Adrenal gland (tissue), 12 donors: ENCODE results near the gene APOL5. TPM values are rescaled to one million over a fixed set of nuclear protein-coding genes. Genes with fewer than 3 reads are reported as not detected.
A peak's percentile ranks its signal among the peaks of the same experiment; 100 is the strongest.

Experiments
- DNase-seq, 7 donors: peaks; one replicate each; pipeline ENCODE4 v3.0.0-alpha.2; 2019 to 2020
- H3K27ac ChIP-seq, 5 donors: fragments of 200-600 bp; sonication (generic) in 4 of 5; 1 replicate in 3 of 5; 2 replicates in 2 of 5; pipeline versions ENCODE4 v1.5.1 to v1.8.0; 2016 to 2020; ENCODE audit warnings: mild to moderate bottlenecking in 1 of 5
- H3K27me3 ChIP-seq: fragments of 200-600 bp; 2 replicates; pipeline ENCODE4 v1.8.0; 2021
- H3K36me3 ChIP-seq, 2 donors: fragments of 200-600 bp; replicated peaks in 1 of 2; 1 replicate in 1 of 2; 2 replicates in 1 of 2; pipeline versions ENCODE4 v1.5.1 to v1.8.0; 2018 to 2022
- H3K4me1 ChIP-seq, 2 donors: fragments of 200-600 bp; replicated peaks in 1 of 2; 1 replicate in 1 of 2; 2 replicates in 1 of 2; pipeline versions ENCODE4 v1.5.1 to v1.8.0; 2018 to 2021
- H3K4me3 ChIP-seq, 4 donors: fragments of 200-600 bp; sonication (generic) in 3 of 4; one replicate each; pipeline ENCODE4 v1.5.1; 2016 to 2018
- H3K9me3 ChIP-seq, 3 donors: fragments of 200-600 bp; sonication (generic) in 1 of 3; replicated peaks in 1 of 3; 1 replicate in 2 of 3; 2 replicates in 1 of 3; pipeline versions ENCODE4 v1.5.1 to v1.8.0; 2016 to 2021
- CTCF ChIP-seq, 6 experiments: fragments of 450-650 bp in 4 of 6; fragments of 200-600 bp in 2 of 6; sonication (generic) in 1 of 6; IDR thresholded peaks; 1 replicate in 5 of 6; 2 replicates in 1 of 6; pipeline versions ENCODE4 v1.5.1 to v1.8.0; 2016 to 2021; ENCODE audit warnings: antibody characterized with exemption in 6 of 6, mild to moderate bottlenecking in 2 of 6, moderate library complexity in 1 of 6
- POLR2A ChIP-seq, 2 donors: fragments of 450-650 bp; IDR thresholded peaks; one replicate each; pipeline ENCODE4 v1.6.1; 2017; ENCODE audit warnings: antibody characterized with exemption in 2 of 2, mild to moderate bottlenecking in 2 of 2, moderate library complexity in 1 of 2
- WGBS, 4 donors: extraction: QIAGEN DNeasy Blood & Tissue Kit in 2 of 4; methylation state at CpG; one replicate each; pipeline versions ENCODE4 v1.1.5 to v1.1.7; 2013 to 2017; 5-methylcytosine and 5-hydroxymethylcytosine counted together
- intact Hi-C, 2 donors: fragments of 100-400 bp; cut with DNase I; formaldehyde crosslinking; loops; one replicate each; pipeline versions ENCODE4 v1.14.1 to v1.15.0; 2022 to 2023
- polyA plus RNA-seq, 3 donors: library from polyadenylated mRNA; stranded (reverse); fragments of 200-250 nt in 2 of 3; fragments of 350-450 nt in 1 of 3; fragmentation: Illumina TruSeq in 1 of 3; extraction: RNeasy Lipid Tissue Mini Kit (QIAGEN cat#74804) in 1 of 3; gene quantifications; one replicate each; pipeline ENCODE4 v1.2.3, GENCODE V29; 2013 to 2014
- total RNA-seq, 9 donors: library from RNA; depleted of rRNA in 4 of 9; stranded (reverse); fragments of >200 nt in 4 of 9; fragments of 120-200 nt in 1 of 9; fragmentation: NEBNext Ultra II Directional in 1 of 9; extraction: Animal tissue kit (Norgen Biotek cat#: 25700) in 1 of 9; gene quantifications; one replicate each; pipeline versions ENCODE4 v1.1.0 to v1.2.4, GENCODE V29; 2013 to 2023
- donor health status: healthy with polysubstance abuse.
- donor health status: Bipolar disorder and iron deficiency.
- donor health status: DM: yes; HTN: yes; CAD: no.
- donor health status: DM: no; HTN: no; CAD: no.
- donor health status: DM: no; HTN: no; CAD: no.
- donor health status: DM: yes; HTN: yes; CAD: no.

Gene APOL5
- total and polyA plus RNA-seq, 12 donors = 0.11 TPM; not detected in 11

- intact Hi-C loops = no loop called here
- no peak for TF ChIP-seq CTCF (IDR thresholded peaks at IDR 0.05)
- no peak for TF ChIP-seq POLR2A (IDR thresholded peaks at IDR 0.05)
- no peaks in the 10 kb centered on the region for H3K9me3 ChIP-seq
- DNase-seq = no peak
- H3K27me3 ChIP-seq = peaks cover 3% of the 10 kb centered on the region
- no peak overlapping the region for H3K4me3 ChIP-seq
- 84 to 98% (median 92%) methylated on average over 2 of the region's 2 CpGs for WGBS, 4 donors
- no peaks in the 10 kb centered on the region for H3K36me3 ChIP-seq
- H3K27ac ChIP-seq = no peak overlapping the region
- H3K4me1 ChIP-seq = no peaks in the 10 kb centered on the region
These were observed 5.0 kb upstream of the APOL5 start for GRCh38 chr22:35712672-35713071.

GRCh38 chr22:35719212-35719875 lies 1.7 kb downstream of the APOL5 start:
- Histone ChIP-seq H3K27ac (no peak overlapping the region), H3K27me3 (no peaks in the 10 kb centered on the region), H3K9me3 (no peaks in the 10 kb centered on the region), H3K4me3 (no peak overlapping the region), H3K4me1 (no peaks in the 10 kb centered on the region), H3K36me3 (no peaks in the 10 kb centered on the region)
- WGBS, 4 donors = 79 to 90% (median 83%) methylated on average over 13 to 15 of the region's 15 CpGs
- intact Hi-C loops = no loop called here
- TF ChIP-seq POLR2A (IDR thresholded peaks at IDR 0.05) (no peak), CTCF (IDR thresholded peaks at IDR 0.05) (no peak)
- DNase-seq = no peak

DNA sequence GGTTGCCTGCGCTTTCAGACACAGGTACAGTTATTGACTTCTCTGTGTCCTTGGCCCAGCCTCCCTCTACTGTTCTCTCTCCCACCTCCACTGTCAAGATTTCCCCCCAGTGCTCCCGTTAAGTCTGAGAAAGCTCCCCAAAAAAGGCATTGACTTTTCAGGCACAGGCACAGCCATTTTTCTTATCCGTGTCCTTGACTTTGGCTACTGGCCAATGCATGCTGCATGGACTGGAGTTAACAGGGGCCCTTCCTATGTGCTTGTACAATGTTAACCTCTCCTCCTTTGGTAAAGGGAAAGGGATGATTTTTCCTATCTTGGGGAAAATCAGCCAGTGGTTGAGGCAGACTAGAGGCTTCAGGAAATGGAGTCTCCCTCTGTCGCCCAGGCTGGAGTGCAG lies 4.3 kb downstream of the APOL5 start:
- Histone ChIP-seq H3K4me1 (no peaks in the 10 kb centered on the region), H3K9me3 (no peaks in the 10 kb centered on the region), H3K27ac (no peak overlapping the region), H3K4me3 (no peak overlapping the region), H3K27me3 (no peaks in the 10 kb centered on the region), H3K36me3 (no peaks in the 10 kb centered on the region)
- DNase-seq = peak in 1 of 7 donors; percentile 50
- WGBS, 4 donors = 59 to 64% (median 62%) methylated on average over 4 of the region's 4 CpGs
- TF ChIP-seq CTCF (IDR thresholded peaks at IDR 0.05) (no peak), POLR2A (IDR thresholded peaks at IDR 0.05) (no peak)
- intact Hi-C loops = no loop called here

DNA sequence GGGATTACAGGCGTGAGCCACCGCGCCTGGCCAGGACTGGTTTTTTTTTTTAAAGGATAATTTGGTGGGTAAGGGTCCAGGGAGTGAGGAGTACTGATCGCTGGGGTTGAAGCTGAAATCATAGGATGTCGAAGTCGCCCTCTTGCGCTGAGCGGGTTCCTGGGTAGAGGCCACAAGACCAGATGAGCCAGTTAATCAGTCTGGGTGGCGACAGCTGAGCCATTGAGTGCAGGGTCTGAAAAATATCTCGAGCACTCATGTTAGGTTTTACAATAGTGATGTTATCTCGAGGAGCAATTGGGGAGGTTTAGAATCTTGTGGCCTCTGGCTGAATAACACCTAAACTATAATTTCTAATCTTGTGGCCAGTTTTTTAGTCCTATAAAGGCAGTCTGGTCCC lies 7.8 kb downstream of the APOL5 start:
- intact Hi-C loops = no loop called here
- H3K27me3 ChIP-seq = no peaks in the 10 kb centered on the region
- no peaks in the 10 kb centered on the region for H3K9me3 ChIP-seq
- no peaks in the 10 kb centered on the region for H3K36me3 ChIP-seq
- TF ChIP-seq POLR2A (IDR thresholded peaks at IDR 0.05) (no peak), CTCF (IDR thresholded peaks at IDR 0.05) (no peak)
- H3K4me1 ChIP-seq = no peaks in the 10 kb centered on the region
- H3K4me3 ChIP-seq = no peak overlapping the region
- H3K27ac ChIP-seq = no peak overlapping the region
- 87 to 92% (median 90%) methylated on average over 10 to 11 of the region's 11 CpGs for WGBS, 4 donors
- no peak for DNase-seq
